ENCODE data around the gene NOTCH3. TPM values are rescaled to one million over a fixed set of nuclear protein-coding genes. Genes with fewer than 3 reads are reported as not detected.

The NOTCH3 gene
- total RNA-seq, 1 experiment from 2014 or later: 60.6 TPM

GRCh38 chr19:15187026-15188007 lies 13.5 kb downstream of the NOTCH3 start:
- CTCF ChIA-PET: interaction anchor here (0.7 to 1.2 kb wide), 2 partner anchors 9 to 86 kb away, joined by 3 read pairs; no protein-coding TSS in a partner anchor

GRCh38 chr19:15185188-15185587 lies 15.6 kb downstream of the NOTCH3 start:
- POLR2A ChIA-PET: no interaction called here
- no peak overlapping the region for H3K27ac Mint-ChIP-seq (ENCODE audit: unreplicated experiment)

More at GRCh38 chr19:15187026-15188007, 13.5 kb downstream of the NOTCH3 start:
- BruUV-seq (replicated peaks): no TSS peak
- no peak overlapping the region for H3K27ac Mint-ChIP-seq (ENCODE audit: unreplicated experiment)
- Histone ChIP-seq H3K4me3 (ENCODE audit: low read depth, low read length) (no peak overlapping the region), H3K27me3 (replicated peaks; ENCODE audit: control insufficient read depth, insufficient read depth, low read length) (no peaks in the 10 kb centered on the region), H3K9me3 (no peaks in the 10 kb centered on the region), H3K4me1 (no peaks in the 10 kb centered on the region), H3K36me3 (ENCODE audit: control insufficient read depth, insufficient read depth, low read length) (no peaks in the 10 kb centered on the region; the same call in 1 of the 2 replicates)
- H3K4me3 Mint-ChIP-seq (ENCODE audit: unreplicated experiment): no peak overlapping the region
- no peaks in the 10 kb centered on the region for H3K27me3 Mint-ChIP-seq (ENCODE audit: insufficient read depth, unreplicated experiment)
- no peaks in the 10 kb centered on the region for H3K9me3 Mint-ChIP-seq (ENCODE audit: unreplicated experiment)
- POLR2A ChIA-PET: interaction anchor here (1.0 kb wide), 2 partner anchors 8 to 110 kb away, joined by 3 to 5 read pairs; no protein-coding TSS in a partner anchor
- no peaks in the 10 kb centered on the region for H3K4me1 Mint-ChIP-seq (ENCODE audit: low read depth, unreplicated experiment)
- TF ChIP-seq CTCF (IDR thresholded peaks at IDR 0.05; ENCODE audit: insufficient read depth in 1 of 2, low read depth in 1 of 2, low read length in 1 of 2, severe bottlenecking in 1 of 2, unreplicated experiment in 1 of 2): no peak
- intact Hi-C loops (cut with micrococcal nuclease; ENCODE audit: unreplicated experiment): no loop called here
- DNase-seq: peak in 1 of 2 experiments; percentile 32
- H3K36me3 Mint-ChIP-seq (ENCODE audit: insufficient read depth, unreplicated experiment): peaks cover 60% of the 10 kb centered on the region

More at GRCh38 chr19:15185188-15185587, 15.6 kb downstream of the NOTCH3 start:
- H3K4me3 ChIP-seq (ENCODE audit: low read depth, low read length): no peak overlapping the region
- TF ChIP-seq CTCF (IDR thresholded peaks at IDR 0.05; ENCODE audit: insufficient read depth in 1 of 2, low read depth in 1 of 2, low read length in 1 of 2, severe bottlenecking in 1 of 2, unreplicated experiment in 1 of 2): no peak
- no peaks in the 10 kb centered on the region for H3K9me3 ChIP-seq
- Mint-ChIP-seq H3K36me3 (ENCODE audit: insufficient read depth, unreplicated experiment) (peaks cover 67% of the 10 kb centered on the region), H3K9me3 (ENCODE audit: unreplicated experiment) (no peaks in the 10 kb centered on the region), H3K4me3 (ENCODE audit: unreplicated experiment) (no peak overlapping the region), H3K4me1 (ENCODE audit: low read depth, unreplicated experiment) (no peaks in the 10 kb centered on the region), H3K27me3 (ENCODE audit: insufficient read depth, unreplicated experiment) (no peaks in the 10 kb centered on the region)
- DNase-seq: no peak
- H3K4me1 ChIP-seq: no peaks in the 10 kb centered on the region
- no peaks in the 10 kb centered on the region for H3K27me3 ChIP-seq (replicated peaks; ENCODE audit: control insufficient read depth, insufficient read depth, low read length)
- intact Hi-C loops (cut with micrococcal nuclease; ENCODE audit: unreplicated experiment): no loop called here
- peaks cover 1% of the 10 kb centered on the region for H3K36me3 ChIP-seq (ENCODE audit: control insufficient read depth, insufficient read depth, low read length)
- no TSS peak for BruUV-seq (replicated peaks)
- CTCF ChIA-PET: interaction anchor here (0.6 kb wide), 1 partner anchor 169 kb away, joined by 4 read pairs; no protein-coding TSS in a partner anchor
